Myocyte (in vitro differentiated cells): ENCODE results near the gene RAB38. TPM values are rescaled to one million over a fixed set of nuclear protein-coding genes. Genes with fewer than 3 reads are reported as not detected.

Experiments used
- DNase-seq: peaks from one replicate; pipeline ENCODE4 v3.0.0-alpha.2; 2012; ENCODE audit warnings: low read depth
- total RNA-seq: library from RNA; depleted of rRNA; stranded (reverse); fragments of >200 nt; gene quantifications from 2 replicates; pipeline ENCODE4 v1.2.3, GENCODE V29; 2014

Gene RAB38
- total RNA-seq, 1 donor from 2014 or later: 0.40 TPM

DNA sequence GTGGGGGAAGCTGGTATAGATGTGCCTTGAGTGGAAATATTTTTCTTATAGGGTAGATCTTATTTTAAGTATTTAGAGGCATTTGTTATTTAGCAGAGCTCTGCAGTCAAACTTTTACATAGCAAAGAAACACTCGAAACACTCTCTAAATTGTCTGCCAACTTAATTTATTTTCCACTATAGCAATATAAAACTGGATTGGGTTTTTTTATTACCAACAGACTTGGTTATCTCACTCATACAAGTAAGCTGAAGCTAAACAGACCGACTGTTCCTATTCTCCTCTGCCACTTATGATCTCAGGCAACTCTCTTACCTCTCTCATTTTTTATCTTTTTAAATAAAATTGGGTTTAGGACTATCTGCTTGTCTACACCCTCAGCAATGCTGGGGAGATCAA lies 4.6 kb downstream of the RAB38 start:
- no peak for DNase-seq

DNA sequence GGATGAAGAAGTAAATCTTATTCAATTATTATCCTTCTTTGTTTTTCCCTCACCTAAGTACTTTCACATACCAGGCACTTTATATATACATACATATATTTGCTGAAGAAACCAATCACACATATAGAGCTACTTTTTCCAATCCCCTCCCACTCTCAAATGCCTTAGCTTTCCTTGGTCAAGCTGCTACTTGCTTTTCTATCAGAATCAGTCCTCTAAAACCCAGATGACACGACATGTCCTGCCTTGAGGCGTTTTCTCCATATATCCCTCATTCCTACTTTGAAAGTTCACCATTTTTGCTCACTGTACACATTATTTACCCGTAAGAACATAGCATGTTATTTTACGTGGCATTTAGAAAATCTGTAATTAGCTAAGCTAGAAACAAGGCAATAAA lies 5.4 kb downstream of the RAB38 start:
- no peak for DNase-seq

DNA sequence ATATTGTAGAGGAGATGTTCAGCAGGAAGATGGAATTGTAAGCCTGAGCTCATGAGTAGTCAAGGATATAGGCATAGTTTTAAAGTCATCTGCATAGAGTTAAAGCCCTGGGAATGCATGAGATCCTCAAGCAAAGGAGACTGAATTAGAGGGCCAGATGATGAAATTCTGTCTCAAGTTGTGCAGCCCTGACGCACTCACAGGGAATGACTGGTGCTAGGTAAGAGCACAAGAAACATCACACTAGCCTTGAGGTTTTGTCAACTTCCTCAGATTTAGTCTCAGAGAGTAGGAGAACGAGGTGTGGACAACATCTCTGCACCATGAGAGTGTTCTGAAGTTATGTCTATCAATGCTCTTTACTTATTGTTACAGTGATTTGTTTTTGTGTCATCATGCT lies 5.8 kb downstream of the RAB38 start:
- DNase-seq: no peak

DNA sequence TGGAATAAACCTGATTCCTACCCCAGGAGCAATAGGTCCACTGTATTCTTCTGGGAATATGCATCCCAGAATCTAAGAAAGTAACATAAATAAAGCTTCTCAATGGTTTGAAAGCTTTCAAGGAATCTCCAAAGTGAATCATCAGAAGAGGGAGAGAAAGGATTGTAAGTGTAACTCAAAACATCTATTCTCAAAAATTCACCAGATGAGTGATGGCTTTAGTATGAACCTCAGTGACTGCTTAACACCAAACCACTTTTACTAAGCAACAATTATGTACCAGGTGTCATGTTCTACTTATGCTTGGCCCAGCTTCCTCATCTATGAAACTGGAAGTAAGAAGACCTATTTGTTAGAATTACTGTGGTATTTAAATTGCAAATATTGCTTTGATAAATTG lies 7.4 kb downstream of the RAB38 start:
- DNase-seq: no peak

DNA sequence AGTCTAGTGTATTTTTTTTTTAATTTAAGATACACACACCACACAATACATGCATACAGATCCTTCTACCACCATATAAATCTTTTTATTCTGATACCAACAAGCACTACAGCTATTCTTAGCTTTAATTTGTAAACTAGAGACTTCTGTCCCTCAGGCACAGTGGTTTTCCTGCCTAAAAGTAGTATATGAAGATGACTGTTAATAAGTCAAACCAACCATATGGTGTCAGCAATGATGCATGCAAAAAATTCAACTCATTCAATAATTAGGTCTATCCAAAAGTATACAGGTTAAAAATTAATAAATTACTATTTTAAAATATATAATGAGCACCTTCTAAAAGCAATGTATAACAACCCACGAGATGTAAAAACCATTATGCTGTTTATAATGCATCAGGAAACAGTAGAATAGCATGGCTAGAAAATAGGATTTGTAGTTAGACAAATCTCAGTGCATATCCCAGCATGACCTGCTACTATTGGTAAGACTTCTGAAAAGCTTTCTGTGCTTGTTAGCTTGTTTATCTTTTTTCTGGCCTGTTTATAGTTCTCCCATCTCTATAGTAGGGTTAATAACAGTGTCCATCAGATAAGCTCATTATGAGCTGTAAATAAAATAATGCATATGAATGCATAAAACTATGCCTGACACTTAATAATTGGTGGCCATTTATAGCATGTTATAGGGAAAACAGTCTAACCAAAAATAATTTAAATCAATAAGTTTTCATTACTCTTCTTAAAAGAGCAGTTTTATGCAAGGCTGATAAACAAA lies 10.2 kb downstream of the RAB38 start:
- DNase-seq: no peak

DNA sequence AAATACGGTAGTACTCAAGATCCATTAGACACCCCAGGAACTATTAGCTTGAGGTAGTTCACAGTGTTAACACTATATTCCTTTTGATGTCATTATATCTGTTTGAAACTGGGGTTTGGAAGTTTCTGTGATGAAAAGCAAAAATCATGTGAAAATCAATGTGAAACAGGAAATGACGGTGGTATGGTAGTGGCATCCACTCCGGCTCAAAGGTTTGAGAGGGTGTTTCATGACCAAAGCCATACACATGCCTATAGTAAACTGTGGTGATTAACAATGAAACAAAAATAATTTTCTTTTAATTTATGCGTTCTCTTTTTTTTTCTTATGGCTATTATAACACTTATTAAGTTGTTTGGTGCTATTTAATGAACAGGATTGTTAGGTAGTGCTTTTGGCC lies 10.9 kb downstream of the RAB38 start:
- no peak for DNase-seq

DNA sequence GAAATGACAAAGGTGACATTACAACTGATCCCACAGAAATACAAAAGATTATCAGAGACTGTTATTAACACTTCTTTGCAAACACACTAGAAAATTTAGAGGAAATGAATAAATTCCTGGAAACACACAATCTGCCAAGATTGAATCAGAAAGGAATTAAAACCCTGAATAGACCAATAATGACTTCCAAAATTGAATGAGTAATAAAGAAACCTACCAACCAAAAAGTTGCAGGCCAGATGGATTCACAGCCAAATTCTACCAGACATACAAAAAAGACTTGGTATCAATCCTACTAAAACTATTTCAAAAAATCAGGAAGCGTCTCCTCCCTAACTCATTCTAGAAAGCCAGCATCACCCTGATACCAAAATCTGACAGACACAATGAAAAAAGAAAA lies 17.2 kb downstream of the RAB38 start:
- DNase-seq: no peak

DNA sequence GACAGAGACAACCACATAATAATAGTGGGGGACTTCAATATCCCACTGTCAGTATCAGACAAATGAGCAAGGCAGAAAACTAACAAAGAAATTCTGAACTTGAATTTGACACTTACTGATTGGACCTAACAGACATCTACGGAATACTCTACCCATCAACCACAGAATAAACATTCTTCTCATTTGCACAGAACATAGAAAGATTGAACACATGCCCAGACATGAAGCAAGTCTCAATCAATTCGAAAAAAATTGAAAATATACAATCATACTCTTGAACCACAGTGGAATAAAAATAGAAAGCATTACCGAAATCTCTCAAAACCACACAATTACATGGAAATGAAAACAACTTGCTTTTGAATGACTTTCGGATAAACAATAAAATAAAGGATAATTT lies 17.9 kb downstream of the RAB38 start:
- DNase-seq: no peak

DNA sequence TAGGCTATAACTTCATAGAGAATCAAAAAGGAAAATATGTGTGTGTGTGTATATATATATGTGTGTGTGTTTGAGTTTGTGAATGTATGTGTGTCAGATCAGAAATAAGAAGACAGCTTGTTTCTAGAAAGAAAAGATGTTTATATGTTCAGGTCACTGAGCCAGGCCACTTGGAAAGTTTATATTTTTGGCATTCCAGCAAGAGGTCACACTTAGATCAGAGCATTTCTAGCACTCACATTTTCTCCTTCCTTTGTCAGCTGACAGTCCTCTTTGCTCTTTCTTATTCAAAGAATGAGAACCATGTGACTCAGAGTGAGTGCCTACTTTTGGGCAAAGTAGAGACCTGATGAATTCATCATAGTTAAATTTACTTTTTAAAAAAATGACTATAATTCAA lies 22.9 kb downstream of the RAB38 start:
- no peak for DNase-seq

DNA sequence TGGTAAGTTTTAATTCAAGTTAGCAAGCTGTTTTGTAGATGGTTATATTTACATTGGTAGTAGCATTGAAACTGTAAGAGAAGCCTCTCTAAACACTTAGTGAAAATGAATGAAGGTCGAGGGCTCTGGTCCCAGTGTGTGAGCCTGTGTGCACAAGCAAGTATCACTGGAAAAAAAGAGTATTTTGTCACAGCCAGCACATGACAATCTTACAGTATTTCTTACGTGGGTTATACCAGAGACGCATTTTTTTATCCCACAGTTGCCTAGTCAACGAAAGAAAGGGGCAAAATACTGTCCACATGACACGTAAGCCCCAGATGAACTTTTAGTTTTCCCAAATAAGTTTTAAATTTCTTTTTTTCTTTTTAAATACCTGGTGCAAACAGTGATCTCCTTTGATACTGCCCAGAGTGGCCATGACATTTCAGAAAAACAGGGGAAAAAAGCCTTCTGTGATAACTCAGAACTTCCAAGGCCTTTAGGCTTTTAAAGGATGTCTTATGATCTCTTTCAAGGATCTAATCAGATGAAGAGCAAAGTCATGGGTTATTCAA lies 23.5 kb downstream of the RAB38 start:
- no peak for DNase-seq

DNA sequence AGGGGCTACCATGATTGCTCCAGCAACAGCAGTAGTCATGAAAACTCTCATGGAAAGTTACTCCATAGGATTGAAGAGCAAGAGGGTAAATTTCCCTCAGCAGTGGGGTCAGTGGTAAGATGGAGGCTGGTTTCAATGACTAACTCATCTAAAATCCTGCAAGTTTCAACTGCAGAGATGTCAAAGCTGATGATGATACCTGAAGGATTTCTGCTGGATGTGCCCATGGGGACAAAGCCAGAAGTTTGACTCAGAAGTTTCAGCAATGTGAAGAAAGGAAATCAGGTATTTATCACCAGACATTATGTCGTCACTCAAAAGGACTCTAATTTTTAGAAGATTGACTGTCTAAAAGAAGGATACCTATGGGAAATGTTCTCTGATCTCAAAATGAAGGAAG lies 29.1 kb downstream of the RAB38 start:
- DNase-seq: no peak

DNA sequence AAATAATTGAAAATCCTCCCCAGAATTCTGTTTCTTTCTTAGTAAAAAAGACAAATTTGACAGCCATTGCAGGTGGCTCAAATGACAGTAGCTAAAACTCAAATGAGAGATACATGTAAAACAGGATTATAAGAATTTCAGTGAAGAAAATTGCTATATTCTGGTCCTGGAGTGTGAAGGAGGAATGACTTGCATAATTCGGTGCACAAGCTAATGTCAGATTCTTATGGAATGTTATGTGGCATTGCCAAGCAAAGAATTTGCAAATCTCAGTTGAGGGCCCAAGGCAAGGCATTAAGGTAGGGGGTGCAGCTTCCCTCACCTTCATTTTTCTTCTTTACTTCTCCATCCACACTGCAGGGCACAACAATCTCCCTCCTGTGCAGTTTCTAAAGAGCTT lies 35.4 kb downstream of the RAB38 start:
- DNase-seq: no peak

DNA sequence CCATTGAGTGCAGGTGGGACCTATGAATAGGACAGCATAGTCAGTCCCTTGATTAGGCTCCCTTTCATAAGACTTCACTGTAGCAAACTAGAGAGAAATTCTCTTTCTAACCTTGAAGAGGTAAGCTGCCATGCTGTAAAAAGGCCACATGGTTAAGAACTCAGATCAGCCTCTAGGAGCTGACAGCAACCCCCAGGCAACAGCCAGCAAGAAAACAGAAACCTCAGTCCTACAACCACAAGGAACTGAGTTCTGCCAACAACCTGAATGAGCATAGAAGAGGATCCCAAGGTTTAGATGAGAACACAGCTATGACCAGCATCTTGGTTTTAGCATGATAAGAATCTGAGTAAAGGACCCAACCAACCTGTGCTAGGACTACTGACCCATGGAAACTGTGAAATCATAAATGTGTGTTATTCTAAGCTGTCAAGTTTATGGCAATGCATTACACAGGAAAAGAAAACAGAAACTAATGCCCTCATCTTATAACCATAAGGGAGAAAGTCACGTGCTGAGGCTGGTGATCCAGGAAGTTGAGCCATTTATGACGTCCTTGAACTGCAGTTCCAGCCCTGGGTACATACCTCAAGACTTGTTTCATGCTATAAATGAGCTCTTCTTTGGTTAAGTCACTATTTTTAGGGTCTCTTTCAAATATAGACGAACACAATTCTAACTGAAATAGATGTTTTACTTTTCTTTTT lies 43.3 kb downstream of the RAB38 start:
- no peak for DNase-seq

DNA sequence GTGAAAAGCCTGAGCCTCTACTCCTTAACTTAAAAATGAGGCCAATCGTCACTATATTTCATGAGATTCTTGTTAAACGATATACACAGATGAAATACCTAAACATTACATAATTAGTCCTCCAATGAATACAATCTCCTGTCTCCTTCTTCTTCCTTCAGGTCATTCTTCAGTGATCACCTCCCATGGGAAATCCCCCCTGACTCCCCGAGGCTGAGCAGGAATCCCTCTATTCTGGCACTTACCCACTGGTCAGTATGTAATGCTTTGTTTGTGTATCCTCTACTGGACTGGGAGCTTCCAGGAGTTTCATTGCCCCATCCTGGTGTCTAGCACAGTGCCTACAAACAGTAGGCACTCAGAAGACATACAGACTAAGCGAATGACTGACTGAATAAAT lies 52.3 kb downstream of the RAB38 start:
- DNase-seq: no peak

DNA sequence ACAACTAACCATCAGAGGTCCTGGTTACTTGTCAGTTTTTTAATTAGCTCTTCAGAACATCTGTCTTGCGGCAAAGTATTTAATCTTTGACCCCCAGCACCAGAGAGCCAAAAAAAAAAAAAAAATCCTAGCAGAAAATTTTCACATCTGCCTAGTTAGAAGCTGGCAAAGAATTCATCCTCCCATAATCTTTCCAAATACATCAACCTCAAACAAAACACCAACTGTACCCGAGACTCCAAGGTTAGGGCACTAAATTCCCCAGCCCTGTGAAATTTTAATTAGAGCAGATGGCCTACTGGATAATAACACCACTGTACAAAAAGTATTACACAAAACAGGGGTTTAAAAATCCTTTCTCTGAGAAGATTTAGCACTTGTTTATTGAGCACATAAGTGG lies 55.7 kb downstream of the RAB38 start:
- DNase-seq: no peak

DNA sequence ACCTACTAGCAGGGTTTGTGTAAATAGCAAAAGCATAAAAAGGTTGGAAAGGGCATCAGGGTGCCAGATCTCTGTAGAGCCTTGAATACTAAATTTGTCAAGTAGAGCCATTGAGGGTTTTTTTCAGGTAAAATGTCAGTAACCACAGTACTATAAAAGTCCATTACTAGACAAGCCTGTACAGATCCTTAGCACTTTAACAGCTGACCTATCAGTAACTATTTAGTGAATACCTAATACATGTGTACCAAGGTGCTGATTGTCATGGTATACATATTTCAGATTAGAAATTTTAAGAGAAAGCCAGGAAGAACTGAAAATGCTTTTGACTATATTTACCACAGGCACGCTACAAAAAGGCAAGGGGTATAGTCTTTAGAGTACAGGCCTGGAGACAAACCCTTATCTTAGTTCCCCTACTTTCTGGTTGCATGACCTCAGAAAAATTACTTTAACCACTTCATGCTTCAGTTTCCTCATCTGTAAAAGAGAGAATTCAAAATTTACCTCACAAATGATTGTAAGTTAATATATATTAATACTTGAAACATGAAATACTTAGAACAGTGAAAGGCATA lies 57.9 kb downstream of the RAB38 start:
- no peak for DNase-seq

DNA sequence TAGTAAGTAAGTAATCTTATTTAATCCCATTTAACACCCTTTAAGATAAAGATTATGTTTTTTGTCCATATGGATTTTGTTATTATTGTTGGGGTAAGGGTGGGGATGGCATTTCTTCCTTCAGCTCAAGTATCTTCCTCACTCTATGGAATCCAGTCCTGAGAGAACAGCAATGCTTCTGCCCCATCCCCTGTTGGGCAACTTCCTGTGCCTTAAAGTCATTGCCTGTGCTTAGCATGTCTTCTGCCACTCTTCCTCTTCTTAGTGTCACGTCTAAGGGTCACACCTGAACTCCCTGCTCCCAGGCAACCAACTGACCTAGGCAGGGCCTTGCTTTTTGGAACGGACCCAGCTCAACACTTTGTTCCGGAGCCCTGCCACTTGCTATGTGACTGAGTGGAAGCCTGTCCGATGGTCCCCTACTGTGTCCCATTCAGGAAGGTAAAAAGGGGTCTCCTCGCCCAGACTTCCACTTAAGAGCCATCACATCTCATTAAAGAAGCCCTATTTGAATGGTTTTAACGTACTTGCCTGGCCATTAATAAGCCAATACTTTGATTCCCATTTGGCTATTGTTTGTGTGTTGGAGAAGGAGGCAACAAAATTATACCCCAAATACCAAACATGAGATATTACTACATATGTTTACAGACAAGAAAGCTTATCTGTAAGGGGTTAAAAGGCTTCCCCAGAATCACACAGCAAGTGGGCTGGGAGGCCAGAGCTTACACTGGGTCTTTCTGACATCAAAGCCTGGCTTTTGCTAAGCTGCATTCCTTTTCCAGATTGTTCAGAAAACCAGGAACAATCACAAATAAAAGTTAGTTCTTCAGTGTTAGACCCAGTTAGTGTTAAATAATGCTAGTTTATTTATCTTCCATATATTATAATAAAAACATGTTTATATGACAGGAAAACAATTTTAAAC lies 59.2 kb downstream of the RAB38 start:
- no peak for DNase-seq

DNA sequence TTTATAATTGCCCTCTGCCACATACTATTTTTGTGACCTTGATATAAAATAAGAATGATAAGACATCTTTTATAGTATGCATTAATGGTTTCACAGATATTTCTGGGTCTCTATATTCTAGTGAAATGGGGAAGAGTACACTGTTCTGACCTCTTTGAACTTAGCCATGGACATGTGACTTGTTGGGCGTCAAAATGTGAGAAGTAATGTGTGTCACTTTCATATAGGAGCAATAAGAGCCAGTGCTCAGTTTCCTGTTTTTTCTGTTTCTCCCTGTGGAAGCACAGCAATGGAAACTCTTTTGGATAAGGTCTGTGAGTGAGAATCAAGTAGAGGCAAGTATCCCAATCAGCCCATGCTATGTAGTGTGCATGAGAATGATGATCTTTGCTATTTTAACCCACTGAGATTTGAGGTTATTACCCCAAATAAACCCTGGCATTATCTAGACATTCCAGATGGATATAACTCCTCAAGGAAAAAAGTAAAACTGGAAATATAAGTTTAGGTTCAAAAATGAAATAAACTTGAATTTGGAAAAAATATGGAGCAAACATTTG lies 60.7 kb downstream of the RAB38 start:
- DNase-seq: no peak

DNA sequence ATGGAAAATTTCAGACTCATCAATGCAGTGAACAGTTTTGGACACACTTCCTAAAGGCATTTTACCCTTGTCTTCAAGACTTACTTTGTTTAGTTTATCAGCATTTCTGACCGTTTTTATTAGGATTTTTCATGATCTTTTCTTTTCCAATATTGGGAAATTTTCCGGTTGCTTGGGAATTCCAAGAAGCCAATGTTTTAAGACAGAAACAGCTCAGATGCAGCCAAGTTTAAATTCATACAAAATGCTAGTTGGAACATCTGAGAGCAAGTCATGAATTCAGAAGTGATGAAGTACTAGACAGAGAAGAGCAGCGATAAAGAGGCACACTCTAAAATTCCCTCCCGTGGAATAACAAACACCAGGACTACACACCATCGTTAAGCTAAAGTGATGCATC lies 68.6 kb downstream of the RAB38 start:
- DNase-seq: no peak

DNA sequence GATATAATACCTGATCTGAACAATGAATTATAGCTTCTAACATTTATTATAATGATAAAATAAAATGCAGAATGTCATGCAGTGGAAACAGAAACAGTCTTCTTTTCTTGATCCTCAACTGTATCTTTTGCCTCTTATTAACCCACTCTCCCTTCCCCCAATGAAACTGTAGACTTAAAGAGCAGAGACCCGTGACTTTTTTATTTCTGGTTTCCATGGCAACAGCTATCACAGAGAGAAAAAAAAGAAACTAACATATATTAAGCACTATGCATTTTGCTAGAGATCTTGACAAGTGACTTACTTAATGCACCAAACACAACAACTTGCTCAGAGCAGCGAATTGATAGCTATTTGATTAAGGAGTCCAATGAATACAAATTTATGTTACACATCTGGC lies 69.3 kb downstream of the RAB38 start:
- no peak for DNase-seq

DNA sequence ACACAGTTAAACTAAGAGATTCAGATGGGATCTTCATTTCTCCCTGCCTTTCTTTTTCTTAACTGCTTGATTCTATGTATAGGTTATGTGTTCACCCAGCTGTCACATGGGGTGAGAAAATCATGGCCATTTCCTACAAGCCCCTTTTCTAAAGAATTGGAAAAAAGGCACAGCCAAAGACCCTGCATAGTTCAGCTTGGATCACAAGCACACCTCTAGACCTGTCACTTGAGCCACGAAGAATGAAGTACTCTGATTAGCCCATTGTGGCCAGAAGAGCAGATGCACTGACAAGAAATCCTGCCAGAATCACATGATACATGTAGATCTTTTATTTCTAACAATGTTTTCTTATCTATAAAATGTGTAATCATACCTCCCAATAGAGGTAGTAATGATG lies 69.7 kb downstream of the RAB38 start:
- DNase-seq: no peak
